ENCODE measurements around the gene CCDC68. TPM values are rescaled to one million over a fixed set of nuclear protein-coding genes. Genes with fewer than 3 reads are reported as not detected.

Gene CCDC68
- total RNA-seq, 2 donors from 2014 or later, result 50.9 to 61.1 TPM

GRCh38 chr18:54964741-54965140 lies 5.5 kb upstream of the CCDC68 start:
- intact Hi-C loops (cut with DNase I, micrococcal nuclease), result no loop called here
- DNase-seq (no peak), ATAC-seq (no peak)

- intact Hi-C loops (cut with DNase I, micrococcal nuclease), result no loop called here
- no peak for DNase-seq
- ATAC-seq, result no peak
Observed at GRCh38 chr18:54962919-54963645, 3.8 kb upstream of the CCDC68 start.

GRCh38 chr18:54961868-54962267 lies 2.6 kb upstream of the CCDC68 start:
- ATAC-seq (no peak), DNase-seq (no peak)
- intact Hi-C loops (cut with DNase I, micrococcal nuclease), result no loop called here

GRCh38 chr18:54961016-54961423 lies 1.8 kb upstream of the CCDC68 start:
- intact Hi-C loops (cut with DNase I, micrococcal nuclease), result no loop called here
- ATAC-seq, result no peak
- no peak for DNase-seq

- ATAC-seq (no peak), DNase-seq (no peak)
- intact Hi-C loops (cut with DNase I, micrococcal nuclease), result no loop called here
Observed at GRCh38 chr18:54960197-54960596, 936 bp upstream of the CCDC68 start.

GRCh38 chr18:54957996-54958395 lies 1.3 kb downstream of the CCDC68 start:
- DNase-seq, result peak in 1 of 2 donors; percentile 41
- intact Hi-C loops (cut with DNase I, micrococcal nuclease), result no loop called here
- no peak for ATAC-seq

DNA sequence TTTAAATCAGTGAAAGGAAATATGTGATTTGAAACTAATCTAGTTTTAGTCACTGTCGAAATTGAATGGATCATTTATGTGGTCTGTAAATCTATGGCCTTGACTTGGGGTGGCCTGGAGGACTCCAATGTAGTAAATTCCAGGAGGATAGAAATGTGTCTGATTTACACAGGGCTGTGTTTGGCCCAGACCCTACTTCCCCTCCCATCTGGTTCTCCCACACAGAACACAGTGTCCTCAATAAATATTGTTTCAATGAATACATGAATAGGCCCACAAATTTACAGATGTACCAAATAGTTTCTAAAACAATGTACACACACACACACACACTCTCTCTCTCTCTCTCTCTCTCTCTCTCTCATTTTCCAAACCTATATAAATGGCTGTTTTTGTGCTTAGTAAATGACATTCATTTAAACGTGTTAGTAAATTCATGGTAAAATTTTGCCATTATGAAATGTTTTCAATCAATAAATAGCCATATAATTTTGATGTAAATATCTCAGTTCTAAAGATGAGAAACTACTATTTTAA lies 1.9 kb downstream of the CCDC68 start:
- intact Hi-C loops (cut with DNase I, micrococcal nuclease), result no loop called here
- ATAC-seq (no peak), DNase-seq (no peak)

DNA sequence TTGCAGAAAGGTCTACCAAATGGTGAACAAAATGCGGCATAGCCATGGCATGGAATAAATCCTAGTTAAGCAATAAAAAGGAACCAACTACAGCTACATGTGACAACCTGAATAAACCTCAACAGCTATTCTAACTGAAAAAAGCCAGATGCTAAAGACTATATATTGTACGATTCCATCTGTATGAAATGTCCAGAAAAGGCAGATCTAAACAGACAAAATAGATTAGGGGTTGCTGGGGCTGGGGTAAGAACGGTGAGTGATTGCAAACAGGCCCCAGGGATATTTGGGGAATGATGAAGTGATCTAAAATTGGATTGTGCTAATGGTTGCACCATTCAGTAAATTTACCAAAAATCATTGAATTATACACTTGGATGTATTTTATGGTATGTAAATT lies 2.8 kb downstream of the CCDC68 start:
- DNase-seq (no peak), ATAC-seq (no peak)
- intact Hi-C loops (cut with DNase I, micrococcal nuclease), result no loop called here

DNA sequence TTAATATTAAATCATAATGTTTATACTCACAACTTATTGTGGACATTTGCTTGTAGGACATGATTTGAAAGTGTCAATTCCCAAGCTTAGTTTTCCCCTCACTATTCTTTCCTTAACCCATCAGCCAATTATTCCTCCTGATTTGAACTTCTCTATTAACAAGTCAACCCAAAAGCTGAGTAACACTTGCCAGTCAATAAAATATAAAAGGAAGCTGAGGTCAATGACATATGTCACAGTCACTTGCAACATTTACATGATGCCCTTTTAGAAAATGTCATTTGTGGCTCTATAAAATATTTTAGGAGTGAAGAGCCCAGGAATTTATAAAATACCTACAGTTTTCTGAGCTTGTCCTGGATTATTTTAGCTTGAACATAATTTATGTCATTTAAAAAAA lies 7.2 kb downstream of the CCDC68 start:
- ATAC-seq, result no peak
- DNase-seq, result no peak
- intact Hi-C loops (cut with DNase I, micrococcal nuclease), result no loop called here

DNA sequence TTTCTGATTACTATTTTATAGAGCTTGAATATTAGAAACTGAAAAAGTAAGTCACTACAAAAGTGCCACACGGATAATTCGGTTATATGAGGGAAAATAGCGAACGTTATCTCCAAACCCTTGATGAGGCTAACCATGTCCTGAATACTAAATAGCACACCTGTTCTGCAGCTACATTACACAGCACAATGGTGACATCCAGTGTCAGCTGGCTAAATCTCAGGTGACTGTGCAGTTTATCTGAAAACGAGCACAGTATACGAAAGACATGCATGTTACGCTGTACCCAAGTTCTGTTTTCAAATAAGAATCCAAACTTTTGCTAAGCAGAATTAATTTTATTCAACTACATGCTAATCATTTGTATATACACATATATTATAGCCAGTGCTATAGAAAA lies 9.0 kb downstream of the CCDC68 start:
- ATAC-seq (peak; percentile 46), DNase-seq (no peak)
- intact Hi-C loops (cut with DNase I, micrococcal nuclease), result no loop called here

- no peak for ATAC-seq
Observed at GRCh38 chr18:54949588-54949987, 9.7 kb downstream of the CCDC68 start.

GRCh38 chr18:54948350-54948837 lies 10.9 kb downstream of the CCDC68 start:
- DNase-seq (no peak), ATAC-seq (peak; percentile 47)
- intact Hi-C loops (cut with DNase I, micrococcal nuclease), result no loop called here

More at GRCh38 chr18:54949588-54949987, 9.7 kb downstream of the CCDC68 start:
- intact Hi-C loops (cut with DNase I, micrococcal nuclease), result no loop called here
- DNase-seq, result no peak

- ATAC-seq, result peak; percentile 29
- intact Hi-C loops (cut with DNase I, micrococcal nuclease), result no loop called here
- DNase-seq, result peak; percentile 38 to 62
Observed at GRCh38 chr18:54947091-54947490, 12.2 kb downstream of the CCDC68 start.

- intact Hi-C loops (cut with DNase I, micrococcal nuclease), result no loop called here
- DNase-seq (peak; percentile 75 to 89), ATAC-seq (peak; percentile 87)
Observed at GRCh38 chr18:54946149-54946581, 13.1 kb downstream of the CCDC68 start.

DNA sequence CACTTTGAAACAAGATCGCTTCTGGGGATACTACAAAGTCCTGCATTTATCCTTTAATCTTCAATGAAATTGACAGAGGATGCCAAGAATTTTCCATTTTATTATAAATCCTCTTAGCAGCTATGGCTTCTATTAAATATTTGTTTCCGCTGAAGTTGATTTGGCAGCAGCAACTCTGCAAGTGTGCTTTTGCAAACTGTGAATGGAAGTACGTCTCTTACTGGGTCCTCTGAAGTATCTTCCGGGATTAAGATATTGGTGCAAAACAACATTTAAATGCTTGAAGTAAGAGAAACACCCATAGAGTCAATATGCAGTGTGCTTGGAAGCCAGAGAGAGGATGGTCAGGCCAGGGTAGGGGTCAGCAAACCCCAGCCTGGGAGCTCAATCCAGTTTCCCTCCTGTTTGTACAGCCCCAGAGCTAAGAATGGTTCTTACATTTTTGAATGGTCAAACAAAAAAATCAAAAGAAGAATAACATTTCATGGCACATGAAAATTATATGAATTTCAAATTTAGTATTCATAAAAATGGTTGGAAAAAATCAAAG lies 13.6 kb downstream of the CCDC68 start:
- DNase-seq (no peak), ATAC-seq (peak; percentile 12)
- intact Hi-C loops (cut with DNase I, micrococcal nuclease), result no loop called here

DNA sequence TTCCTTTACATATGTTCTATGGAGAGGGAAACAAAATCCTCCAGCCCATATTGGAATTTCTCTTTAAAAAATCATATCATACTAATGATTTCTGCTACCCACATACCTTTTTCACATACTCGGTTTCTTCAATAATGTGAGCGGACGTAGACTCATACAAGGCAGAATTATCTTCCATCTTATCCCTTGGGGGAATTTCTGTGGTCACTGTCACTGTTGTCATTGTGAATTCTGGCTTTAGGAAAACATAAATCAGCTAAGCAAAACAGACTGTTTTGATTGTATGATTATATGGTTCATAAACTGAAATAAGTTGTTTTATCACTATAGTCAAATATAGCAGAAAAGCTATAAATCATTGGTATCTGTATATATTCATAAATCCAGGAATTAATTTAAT lies 16.7 kb downstream of the CCDC68 start:
- ATAC-seq, result no peak
- no peak for DNase-seq
- intact Hi-C loops (cut with DNase I, micrococcal nuclease), result no loop called here

- ATAC-seq, result no peak
- intact Hi-C loops (cut with DNase I, micrococcal nuclease), result no loop called here
Observed at GRCh38 chr18:54942144-54942543, 17.1 kb downstream of the CCDC68 start.

GRCh38 chr18:54939361-54939917 lies 19.8 kb downstream of the CCDC68 start:
- no peak for ATAC-seq
- no peak for DNase-seq
- intact Hi-C loops (cut with DNase I, micrococcal nuclease), result no loop called here

More at GRCh38 chr18:54942144-54942543, 17.1 kb downstream of the CCDC68 start:
- DNase-seq, result no peak

- intact Hi-C loops (cut with DNase I, micrococcal nuclease), result no loop called here
- DNase-seq (no peak), ATAC-seq (no peak)
Observed at GRCh38 chr18:54938506-54938905, 20.8 kb downstream of the CCDC68 start.

DNA sequence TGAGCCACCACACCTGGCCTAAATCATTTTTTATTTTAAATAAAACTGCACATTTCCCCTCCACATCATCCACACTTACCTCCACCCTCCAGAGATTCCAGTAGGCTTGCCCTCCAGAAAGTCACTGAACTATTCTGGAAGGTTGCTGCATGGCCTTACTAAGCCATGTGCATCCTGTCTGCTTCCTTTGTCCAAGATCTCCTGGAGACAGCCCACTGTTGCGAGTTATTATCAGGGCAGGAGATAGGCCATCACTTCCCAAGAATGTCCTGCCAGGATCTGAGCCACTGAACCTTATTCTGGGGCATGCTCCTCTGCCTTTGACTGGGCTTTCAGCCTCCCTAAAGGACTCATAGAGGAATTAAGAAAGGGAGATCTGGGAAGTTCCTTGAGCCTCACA lies 26.8 kb downstream of the CCDC68 start:
- intact Hi-C loops (cut with DNase I, micrococcal nuclease), result no loop called here
- no peak for ATAC-seq
- DNase-seq, result no peak

Data from left colon (tissue), 2 donors.